T-helper 2 cell treated with Interferon-gamma antibody and Interleukin-4, amounts not matched to agents 5 μg/mL and 100 μg/mL, for 36 hours (primary cell): ENCODE results near the gene RAB43.

Source experiments
- DNase-seq: peaks from one replicate; pipeline ENCODE4 v3.0.0; 2021; ENCODE audit warnings: low spot score
- H3K27ac Mint-ChIP-seq: one replicate; pipeline ENCODE4 v1.8.0; 2021; ENCODE audit warnings: mild to moderate bottlenecking, mixed read lengths
- H3K27me3 Mint-ChIP-seq: one replicate; pipeline ENCODE4 v1.8.0; 2021; ENCODE audit warnings: low read depth, mixed read lengths
- H3K36me3 Mint-ChIP-seq: one replicate; pipeline ENCODE4 v1.8.0; 2021; ENCODE audit warnings: low read depth, mixed read lengths
- H3K4me1 Mint-ChIP-seq: one replicate; pipeline ENCODE4 v1.8.0; 2021; ENCODE audit warnings: low read depth, mixed read lengths
- H3K4me3 Mint-ChIP-seq: one replicate; pipeline ENCODE4 v1.8.0; 2022; ENCODE audit warnings: mild to moderate bottlenecking, moderate library complexity, mixed read lengths
- H3K9me3 Mint-ChIP-seq: one replicate; pipeline ENCODE4 v1.8.0; 2021; ENCODE audit warnings: mixed read lengths

RAB43 gene

DNA sequence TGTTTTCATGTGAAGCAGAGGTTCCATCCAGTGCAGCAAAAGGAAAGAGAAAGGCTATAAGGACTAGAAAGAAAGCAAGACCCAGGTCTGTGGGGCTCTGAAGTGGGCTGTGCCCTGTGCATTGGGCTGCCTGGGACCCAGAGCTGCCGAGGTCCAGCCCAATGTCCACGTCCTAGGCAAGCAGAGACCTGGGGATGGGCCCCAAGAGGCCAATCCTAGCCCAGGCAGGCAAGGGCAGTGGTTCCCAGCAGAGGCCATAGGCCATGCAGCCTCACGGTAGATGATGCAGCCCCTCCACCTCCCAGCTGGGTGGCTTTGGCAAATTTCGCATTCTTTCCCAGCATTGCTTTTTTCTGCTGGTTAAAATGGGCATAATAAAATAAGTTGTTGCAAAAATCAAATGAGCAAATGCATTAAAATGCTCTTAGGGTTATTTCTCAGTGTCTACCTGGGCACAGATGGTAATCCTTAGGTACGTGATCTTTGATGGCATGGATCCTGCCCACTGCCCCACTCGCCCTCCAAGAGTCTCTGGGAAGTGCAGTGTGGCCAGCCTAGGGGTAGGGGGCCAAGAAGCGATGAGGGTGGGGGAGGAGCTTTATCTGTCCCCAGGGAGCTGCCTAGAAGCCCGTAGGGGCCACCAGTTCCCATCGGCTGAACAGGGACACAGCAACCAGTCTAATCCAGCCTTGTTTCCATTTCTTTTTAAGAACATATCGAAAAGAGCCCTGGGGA is 83.3 kb downstream of the RAB43 start:
- peaks cover 4% of the 10 kb centered on the region for H3K4me1 Mint-ChIP-seq
- H3K4me3 Mint-ChIP-seq = no peak overlapping the region
- no peak for DNase-seq
- no peak overlapping the region for H3K27ac Mint-ChIP-seq
- no peaks in the 10 kb centered on the region for H3K36me3 Mint-ChIP-seq
- H3K9me3 Mint-ChIP-seq = no peaks in the 10 kb centered on the region
- peaks cover 33% of the 10 kb centered on the region for H3K27me3 Mint-ChIP-seq
